ENCODE measurements around the gene PRDM2. TPM values are rescaled to one million over a fixed set of nuclear protein-coding genes. Genes with fewer than 3 reads are reported as not detected.

The PRDM2 gene
- total and polyA plus RNA-seq, 2 donors (not counting 1 experiment from before 2014, with no cell fraction given): 9.1 to 11.6 TPM

GRCh38 chr1:13792419-13792818 is 92.4 kb downstream of the PRDM2 start:
- TF ChIP-seq EZH2 (IDR thresholded peaks at IDR 0.05; ENCODE audit: low read length, missing control alignments) (no peak), CTCF (conservative IDR thresholded peaks at IDR 0.05 in 1 of 2, IDR thresholded peaks at IDR 0.05 in 1 of 2; ENCODE audit: low read depth in 1 of 2, low read length in 2 of 2) (no peak)
- H3K9me3 ChIP-seq (ENCODE audit: control insufficient read depth, insufficient read depth, low read depth, low read length): no peaks in the 10 kb centered on the region
- H4K20me1 ChIP-seq (ENCODE audit: control insufficient read depth, extremely low read depth, insufficient read depth, low read length): no peaks in the 10 kb centered on the region
- no peak overlapping the region for H3K4me2 ChIP-seq (ENCODE audit: extremely low read depth, insufficient read depth, low read length)
- H3K9ac ChIP-seq (ENCODE audit: insufficient read depth, low read length): no peak overlapping the region
- no peak overlapping the region for H2AFZ ChIP-seq (ENCODE audit: low read length)
- DNase-seq (ENCODE audit: low read depth in 2 of 2): peak in 1 of 2 donors; percentile 59
- H3K4me3 ChIP-seq (replicated peaks in 1 of 4; ENCODE audit: control extremely low read depth in 1 of 4, insufficient read depth in 1 of 4, low read depth in 3 of 4, low read length in 4 of 4): no peak overlapping the region
- H3K4me1 ChIP-seq (ENCODE audit: control insufficient read depth, extremely low read depth, insufficient read depth, low read length): no peaks in the 10 kb centered on the region
- H3K27me3 ChIP-seq (ENCODE audit: control insufficient read depth, insufficient read depth, low read length): no peaks in the 10 kb centered on the region
- no peak overlapping the region for H3K27ac ChIP-seq (ENCODE audit: insufficient read depth, low read length)
- peaks cover 1% of the 10 kb centered on the region for H3K36me3 ChIP-seq (ENCODE audit: control insufficient read depth, insufficient read depth, low read length)
- peaks cover 28% of the 10 kb centered on the region for H3K79me2 ChIP-seq (ENCODE audit: control insufficient read depth, insufficient read depth, low read length)

DNA sequence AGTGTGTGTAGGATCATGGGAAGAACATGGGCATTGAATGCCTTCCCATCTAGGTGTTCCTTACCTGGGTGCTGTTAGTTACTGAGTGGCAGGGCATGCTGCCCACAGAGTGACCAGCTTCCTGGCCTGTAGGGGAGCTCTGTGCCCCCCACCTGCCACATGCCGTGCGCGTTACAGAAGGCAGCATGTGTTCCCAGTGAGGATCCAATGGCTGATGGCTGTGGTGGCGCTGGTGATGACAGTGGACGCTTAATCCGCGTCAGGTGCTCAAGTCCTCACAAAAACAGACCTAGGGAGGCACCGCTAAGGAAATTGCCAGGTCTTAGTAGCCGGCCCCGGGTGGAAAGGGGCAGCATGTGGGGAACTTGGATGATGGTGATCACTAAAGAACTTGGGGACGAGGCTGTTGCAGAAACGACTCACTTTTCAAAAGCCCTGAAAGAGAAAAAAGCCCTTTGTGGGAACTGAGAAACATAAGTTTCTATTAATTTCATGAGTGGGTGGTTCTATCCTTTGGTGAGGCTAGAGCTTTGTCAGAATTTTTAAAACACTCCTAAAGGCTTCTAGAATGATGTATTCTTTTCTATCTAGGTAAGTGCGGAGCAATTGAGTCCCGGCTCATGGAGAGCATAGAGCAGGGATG is 93.2 kb downstream of the PRDM2 start:
- no peak overlapping the region for H3K27ac ChIP-seq (ENCODE audit: insufficient read depth, low read length)

More for the DNA sequence above, 93.2 kb downstream of the PRDM2 start:
- H3K27me3 ChIP-seq (ENCODE audit: control insufficient read depth, insufficient read depth, low read length): no peaks in the 10 kb centered on the region
- no peaks in the 10 kb centered on the region for H3K4me1 ChIP-seq (ENCODE audit: control insufficient read depth, extremely low read depth, insufficient read depth, low read length)
- H3K4me3 ChIP-seq (replicated peaks in 1 of 4; ENCODE audit: control extremely low read depth in 1 of 4, insufficient read depth in 1 of 4, low read depth in 3 of 4, low read length in 4 of 4): no peak overlapping the region
- H2AFZ ChIP-seq (ENCODE audit: low read length): no peak overlapping the region
- H3K36me3 ChIP-seq (ENCODE audit: control insufficient read depth, insufficient read depth, low read length): peaks cover 1% of the 10 kb centered on the region
- no peak overlapping the region for H3K4me2 ChIP-seq (ENCODE audit: extremely low read depth, insufficient read depth, low read length)
- no peaks in the 10 kb centered on the region for H4K20me1 ChIP-seq (ENCODE audit: control insufficient read depth, extremely low read depth, insufficient read depth, low read length)
- H3K79me2 ChIP-seq (ENCODE audit: control insufficient read depth, insufficient read depth, low read length): peaks cover 25% of the 10 kb centered on the region
- no peak overlapping the region for H3K9ac ChIP-seq (ENCODE audit: insufficient read depth, low read length)
- DNase-seq (ENCODE audit: low read depth in 2 of 2): no peak
- TF ChIP-seq CTCF (conservative IDR thresholded peaks at IDR 0.05 in 1 of 2, IDR thresholded peaks at IDR 0.05 in 1 of 2; ENCODE audit: low read depth in 1 of 2, low read length in 2 of 2): no peak
- TF ChIP-seq EZH2 (IDR thresholded peaks at IDR 0.05; ENCODE audit: low read length, missing control alignments): no peak
- no peaks in the 10 kb centered on the region for H3K9me3 ChIP-seq (ENCODE audit: control insufficient read depth, insufficient read depth, low read depth, low read length)
